Retinal pigment epithelial cell (primary cell): ENCODE measurements around the gene PUS10.

Experiments used
- DNase-seq: peaks from one replicate; pipeline ENCODE4 v3.0.0-alpha.2; 2010; ENCODE audit warnings: low read depth
- H3K4me3 ChIP-seq: 2 replicates; pipeline ENCODE4 v1.5.1; 2011; ENCODE audit warnings: mild to moderate bottlenecking, low read length, control low read depth, moderate library complexity
- CTCF ChIP-seq: conservative IDR thresholded peaks from 2 replicates; pipeline ENCODE4 v1.5.1; 2011; ENCODE audit warnings: low read depth, low read length, control low read depth, inconsistent platforms

PUS10 gene

GRCh38 chr2:61017556-61018317 is at the start of gene PUS10, which contains the start of gene PEX13:
PUS10 (minus strand) TSS chr2:61018255; CDS start chr2:61011890, 6,365 bp downstream.
PEX13 (plus strand) TSS chr2:61017720; CDS start chr2:61017760, 40 bp downstream.
- no peak for DNase-seq
- TF ChIP-seq CTCF: no peak
- peak within 1 kb of the TSS; percentile 99 for H3K4me3 ChIP-seq

- DNase-seq: peak; percentile 29
- TF ChIP-seq CTCF: no peak
- H3K4me3 ChIP-seq: peak within 1 kb of the TSS; percentile 79
These were observed 48.0 kb upstream of the PUS10 start, which contains the start of gene SANBR for GRCh38 chr2:61065714-61066709. SANBR (plus strand) TSS chr2:61065871; CDS start chr2:61070351, 4,480 bp downstream.

- DNase-seq: no peak
- no peak for TF ChIP-seq CTCF
- H3K4me3 ChIP-seq: no peak overlapping the region
These were observed 41.3 kb upstream of the PUS10 start for GRCh38 chr2:61059382-61059781.

- H3K4me3 ChIP-seq: no peak overlapping the region
- no peak for TF ChIP-seq CTCF
- no peak for DNase-seq
These were observed 39.5 kb upstream of the PUS10 start for GRCh38 chr2:61057562-61057961.

- no peak overlapping the region for H3K4me3 ChIP-seq
- no peak for DNase-seq
- TF ChIP-seq CTCF: no peak
These were observed 37.5 kb upstream of the PUS10 start for GRCh38 chr2:61055557-61055956.

GRCh38 chr2:61045999-61046398 is 27.9 kb upstream of the PUS10 start:
- TF ChIP-seq CTCF: no peak
- no peak for DNase-seq
- H3K4me3 ChIP-seq: no peak overlapping the region
